Neuronal stem cell (in vitro differentiated cells): ENCODE measurements around the gene RCOR2.

Experiments
- DNase-seq: peaks from one replicate; pipeline ENCODE4 v3.0.0-alpha.2; 2013; ENCODE audit warnings: low spot score
- H2AFZ ChIP-seq: one replicate; pipeline ENCODE4 v1.6.1; 2013; ENCODE audit warnings: mild to moderate bottlenecking, low read length, inconsistent platforms
- H2AK5ac ChIP-seq: 2 replicates; pipeline ENCODE4 v1.6.1; 2013; ENCODE audit warnings: low read depth, mild to moderate bottlenecking, inconsistent platforms, low read length, moderate library complexity, mixed read lengths
- H2BK120ac ChIP-seq: 2 replicates; pipeline ENCODE4 v1.6.1; 2013; ENCODE audit warnings: low read depth, mild to moderate bottlenecking, inconsistent platforms, low read length, moderate library complexity, mixed read lengths
- H2BK12ac ChIP-seq: one replicate; pipeline ENCODE4 v1.6.1; 2013; ENCODE audit warnings: low read length, inconsistent platforms
- H2BK15ac ChIP-seq: 2 replicates; pipeline ENCODE4 v1.6.1; 2013; ENCODE audit warnings: mild to moderate bottlenecking, low read length, inconsistent platforms, mixed read lengths
- H2BK5ac ChIP-seq: one replicate; pipeline ENCODE4 v1.6.1; 2013; ENCODE audit warnings: inconsistent platforms, mild to moderate bottlenecking, low read length, moderate library complexity
- H3K14ac ChIP-seq: one replicate; pipeline ENCODE4 v1.6.1; 2013; ENCODE audit warnings: low read length, inconsistent platforms
- H3K18ac ChIP-seq: 2 replicates; pipeline ENCODE4 v1.6.1; 2013; ENCODE audit warnings: low read length, inconsistent platforms
- H3K23ac ChIP-seq: 2 replicates; pipeline ENCODE4 v1.6.1; 2013; ENCODE audit warnings: low read depth, mild to moderate bottlenecking, mixed read lengths, low read length, inconsistent platforms; ENCODE audit not compliant: poor library complexity
- H3K27ac ChIP-seq: replicated peaks from 3 replicates; pipeline ENCODE4 v1.5.1; 2013; ENCODE audit warnings: low read length, inconsistent platforms
- H3K27me3 ChIP-seq, 3 experiments: 2 replicates each; pipeline ENCODE4 v1.6.1; 2013; ENCODE audit warnings: low read length in 3 of 3, mild to moderate bottlenecking in 2 of 3, inconsistent platforms in 1 of 3, low read depth in 1 of 3, mixed read lengths in 1 of 3, moderate library complexity in 1 of 3; ENCODE audit not compliant: control insufficient read depth in 3 of 3, insufficient read depth in 3 of 3
- H3K36me3 ChIP-seq, 2 donors: replicated peaks in 1 of 2; 2 replicates each; pipeline ENCODE4 v1.6.1; 2013; ENCODE audit warnings: low read length in 2 of 2; ENCODE audit not compliant: control insufficient read depth in 2 of 2, insufficient read depth in 2 of 2
- H3K4ac ChIP-seq: 2 replicates; pipeline ENCODE4 v1.6.1; 2013; ENCODE audit warnings: inconsistent platforms, mild to moderate bottlenecking, low read length, moderate library complexity
- H3K4me1 ChIP-seq, 2 donors: 1 replicate in 1 of 2; 2 replicates in 1 of 2; pipeline ENCODE4 v1.6.1; 2013; ENCODE audit warnings: low read length in 2 of 2, low read depth in 1 of 2; ENCODE audit not compliant: control insufficient read depth in 2 of 2, insufficient read depth in 1 of 2
- H3K4me2 ChIP-seq: one replicate; pipeline ENCODE4 v1.6.1; 2013; ENCODE audit warnings: mild to moderate bottlenecking, low read length, inconsistent platforms; ENCODE audit not compliant: insufficient read depth, poor library complexity, severe bottlenecking
- H3K4me3 ChIP-seq, 2 donors: 2 replicates each; pipeline ENCODE4 v1.5.1; 2013; ENCODE audit warnings: low read length in 2 of 2, mild to moderate bottlenecking in 2 of 2, inconsistent platforms in 1 of 2, moderate library complexity in 1 of 2
- H3K79me1 ChIP-seq: one replicate; pipeline ENCODE4 v1.6.1; 2013; ENCODE audit warnings: low read depth, mild to moderate bottlenecking, inconsistent platforms, low read length, moderate library complexity
- H3K9ac ChIP-seq: one replicate; pipeline ENCODE4 v1.6.1; 2013; ENCODE audit warnings: mild to moderate bottlenecking, low read depth, low read length, inconsistent platforms; ENCODE audit not compliant: poor library complexity
- H3K9me3 ChIP-seq, 2 donors: replicated peaks in 1 of 2; 2 replicates each; pipeline versions ENCODE3 to v1.6.1; 2013; ENCODE audit warnings: low read length in 2 of 2, mild to moderate bottlenecking in 2 of 2, inconsistent platforms in 1 of 2, low read depth in 1 of 2, mixed read lengths in 1 of 2, moderate library complexity in 1 of 2; ENCODE audit not compliant: control insufficient read depth in 2 of 2, insufficient read depth in 1 of 2
- H4K8ac ChIP-seq: one replicate; pipeline ENCODE4 v1.6.1; 2013; ENCODE audit warnings: low read depth, mild to moderate bottlenecking, inconsistent platforms, low read length, moderate library complexity
- H4K91ac ChIP-seq: one replicate; pipeline ENCODE4 v1.6.1; 2013; ENCODE audit warnings: low read length, low read depth, mild to moderate bottlenecking, inconsistent platforms; ENCODE audit not compliant: poor library complexity
- WGBS, 2 donors: extraction: QIAGEN DNeasy Blood & Tissue Kit; methylation state at CpG; one replicate each; pipeline ENCODE4 v1.1.7; 2013; ENCODE audit warnings: missing lambda C conversion rate in 2 of 2, mixed read lengths in 1 of 2; ENCODE audit not compliant: insufficient read length in 2 of 2, insufficient replicate concordance in 1 of 2; ENCODE audit errors: extremely low coverage in 2 of 2; 5-methylcytosine and 5-hydroxymethylcytosine counted together

RCOR2 gene

DNA sequence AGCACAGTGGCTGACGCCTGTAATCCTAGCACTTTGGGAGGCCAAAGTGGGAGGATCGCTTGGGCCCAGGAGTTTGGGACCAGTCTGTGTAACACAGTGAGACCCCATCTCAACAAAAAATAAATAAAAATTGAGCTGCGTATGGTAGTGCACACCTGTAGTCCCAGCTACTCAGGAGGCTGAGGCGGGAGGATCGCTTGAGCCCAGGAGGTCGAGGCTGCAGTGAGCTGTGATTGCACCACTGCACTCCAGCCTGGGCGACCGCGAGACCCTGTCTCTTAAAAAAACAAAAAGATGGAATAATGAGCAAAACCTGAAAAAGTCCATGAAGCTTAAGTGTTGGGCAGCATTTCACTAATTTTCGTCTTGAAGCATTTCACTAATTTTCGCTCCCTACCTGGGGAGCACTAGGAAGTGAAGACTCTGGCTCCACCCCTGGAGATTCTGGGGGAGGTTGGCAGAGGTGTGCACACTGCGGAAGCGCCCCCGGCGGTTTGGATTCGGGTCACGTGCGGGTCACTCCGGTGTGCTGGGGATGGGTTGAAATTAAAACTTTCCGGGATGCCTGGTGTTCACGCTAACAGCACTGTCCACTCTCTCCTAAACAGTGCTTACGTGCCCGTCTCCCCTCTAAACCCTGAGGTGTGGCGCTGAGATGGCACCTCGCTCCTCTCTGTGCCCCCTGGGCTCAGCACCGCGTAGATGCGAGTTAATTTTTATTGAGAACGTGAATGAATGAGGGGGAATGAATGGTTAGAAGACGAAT lies 20.9 kb upstream of the RCOR2 start:
- no CpG with 5 or more reads among the region's 30 CpGs for WGBS, 2 donors

DNA sequence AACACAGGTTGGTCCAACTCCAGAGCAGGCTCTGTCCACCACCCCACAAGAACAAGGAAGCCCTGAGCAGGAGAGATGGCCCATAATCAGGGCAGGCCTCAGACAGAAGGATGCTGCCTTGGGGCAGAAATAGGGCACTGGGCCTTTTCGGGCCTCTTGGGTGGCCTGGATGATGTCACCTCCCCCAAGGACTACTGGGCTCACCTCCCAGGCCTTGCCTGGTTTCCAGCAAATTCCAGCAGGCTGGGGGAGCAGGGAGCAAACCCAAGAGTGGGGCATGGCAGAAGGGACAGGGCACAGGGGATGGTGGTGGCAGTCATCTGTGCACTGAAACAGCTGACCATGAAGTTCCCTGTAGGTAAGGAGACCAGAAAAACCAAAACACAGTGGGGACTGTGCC lies 16.5 kb upstream of the RCOR2 start:
- Histone ChIP-seq H3K4ac (no peak overlapping the region), H3K27ac (no peak overlapping the region), H3K4me3 (no peak overlapping the region), H3K14ac (no peak overlapping the region), H3K4me1 (peaks cover 2 to 10% of the 10 kb centered on the region in 2 donors), H2BK15ac (no peak overlapping the region), H2AK5ac (peak overlapping the region; percentile 76), H2BK120ac (no peak overlapping the region), H4K91ac (no peak overlapping the region), H2AFZ (no peak overlapping the region), H3K4me2 (no peak overlapping the region), H3K27me3 (peaks cover 0 to 2% (median 0%) of the 10 kb centered on the region in 3 experiments), H2BK12ac (no peak overlapping the region), H3K23ac (no peak overlapping the region), H3K79me1 (peaks cover 2% of the 10 kb centered on the region), H4K8ac (no peak overlapping the region), H2BK5ac (no peak overlapping the region), H3K9ac (peak overlapping the region; percentile 24), H3K9me3 (no peaks in the 10 kb centered on the region), H3K18ac (peak overlapping the region; percentile 29), H3K36me3 (no peaks in the 10 kb centered on the region)
- no peak for DNase-seq
- no CpG with 5 or more reads among the region's 1 CpG for WGBS, 2 donors

More for the DNA sequence above, 20.9 kb upstream of the RCOR2 start:
- Histone ChIP-seq H3K18ac (peak overlapping the region; percentile 38), H3K14ac (no peak overlapping the region), H2AK5ac (no peak overlapping the region), H2BK120ac (no peak overlapping the region), H3K36me3 (peaks cover 0 to 19% of the 10 kb centered on the region in 2 donors), H3K4ac (no peak overlapping the region), H4K91ac (no peak overlapping the region), H3K79me1 (peaks cover 12% of the 10 kb centered on the region), H2AFZ (peak overlapping the region; percentile 92), H3K4me2 (peak overlapping the region; percentile 74), H3K4me1 (peaks cover 2 to 5% of the 10 kb centered on the region in 2 donors), H2BK12ac (no peak overlapping the region), H2BK5ac (peak overlapping the region; percentile 9), H3K9me3 (no peaks in the 10 kb centered on the region), H3K23ac (no peak overlapping the region), H2BK15ac (no peak overlapping the region), H3K27me3 (no peaks in the 10 kb centered on the region), H3K9ac (peak overlapping the region; percentile 72), H4K8ac (no peak overlapping the region), H3K4me3 (peak overlapping the region; percentile 76 to 85), H3K27ac (peak overlapping the region; percentile 20)
- no peak for DNase-seq

DNA sequence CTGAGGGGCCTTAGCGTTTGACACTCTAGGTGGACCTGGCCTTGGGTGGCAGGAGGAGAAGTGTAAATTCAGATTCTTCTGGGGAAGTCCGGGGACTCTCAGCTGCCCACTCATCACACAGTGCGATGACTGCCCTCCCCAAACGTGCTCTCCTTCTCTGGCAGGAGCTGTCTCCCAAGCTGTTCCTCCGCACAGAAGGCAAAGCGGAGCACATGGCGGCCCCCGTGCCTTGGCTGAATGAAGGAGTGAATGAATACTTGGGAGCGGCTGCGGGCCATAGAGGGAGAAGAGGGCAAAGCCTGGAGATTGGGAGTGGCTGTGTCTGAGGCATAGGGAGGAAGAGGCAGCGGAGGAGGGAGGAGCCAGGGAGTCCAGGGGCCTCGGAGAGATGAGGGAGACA lies 14.9 kb upstream of the RCOR2 start:
- DNase-seq, result no peak
- Histone ChIP-seq H3K27me3 (peaks cover 0 to 2% (median 0%) of the 10 kb centered on the region in 3 experiments), H3K14ac (no peak overlapping the region), H2BK15ac (peak overlapping the region; percentile 88), H2AFZ (peak overlapping the region; percentile 84), H2BK5ac (no peak overlapping the region), H3K4me1 (peaks cover 0 to 6% of the 10 kb centered on the region in 2 donors), H2BK120ac (no peak overlapping the region), H4K91ac (no peak overlapping the region), H3K23ac (no peak overlapping the region), H4K8ac (peak overlapping the region; percentile 30), H2BK12ac (no peak overlapping the region), H3K9ac (no peak overlapping the region), H3K4me3 (no peak overlapping the region), H3K9me3 (no peaks in the 10 kb centered on the region), H3K18ac (no peak overlapping the region), H3K4ac (no peak overlapping the region), H3K79me1 (no peaks in the 10 kb centered on the region), H3K36me3 (no peaks in the 10 kb centered on the region), H2AK5ac (no peak overlapping the region), H3K27ac (no peak overlapping the region), H3K4me2 (no peak overlapping the region)
- no CpG with 5 or more reads among the region's 12 CpGs for WGBS, 2 donors

DNA sequence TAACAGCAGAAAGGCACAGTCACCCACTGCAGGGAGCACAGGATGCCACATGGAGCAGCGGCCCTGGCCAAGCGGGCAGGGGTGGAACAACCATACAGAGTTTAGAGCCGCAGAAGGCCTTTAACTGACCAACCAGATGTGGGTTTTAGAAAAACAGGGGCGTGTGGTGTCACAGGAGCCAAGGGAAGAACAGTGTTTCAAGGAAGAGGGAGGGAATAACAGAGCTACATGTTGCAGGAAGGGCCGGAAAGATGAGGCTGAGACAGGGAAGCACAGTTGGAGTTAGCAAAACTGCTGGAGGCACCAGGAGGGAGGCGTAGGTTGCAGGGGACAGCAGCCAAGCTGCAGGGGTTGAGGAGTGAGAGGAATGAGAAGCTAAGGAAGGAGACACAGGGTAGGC lies 14.1 kb upstream of the RCOR2 start:
- Histone ChIP-seq H2BK15ac (no peak overlapping the region), H3K9ac (no peak overlapping the region), H4K91ac (no peak overlapping the region), H3K4me3 (no peak overlapping the region), H3K27me3 (peaks cover 0 to 2% (median 0%) of the 10 kb centered on the region in 3 experiments), H3K23ac (no peak overlapping the region), H2AK5ac (no peak overlapping the region), H2BK120ac (no peak overlapping the region), H3K27ac (no peak overlapping the region), H4K8ac (no peak overlapping the region), H3K4me1 (peaks cover 0 to 6% of the 10 kb centered on the region in 2 donors), H3K36me3 (no peaks in the 10 kb centered on the region), H3K4me2 (no peak overlapping the region), H2AFZ (peak overlapping the region; percentile 62), H2BK5ac (no peak overlapping the region), H3K14ac (no peak overlapping the region), H3K4ac (no peak overlapping the region), H3K18ac (no peak overlapping the region), H3K79me1 (no peaks in the 10 kb centered on the region), H2BK12ac (no peak overlapping the region), H3K9me3 (no peaks in the 10 kb centered on the region)
- no peak for DNase-seq
- no CpG with 5 or more reads among the region's 6 CpGs for WGBS, 2 donors
